Naive B cell (primary cell): ENCODE results near the gene ERFE. TPM values are rescaled to one million over a fixed set of nuclear protein-coding genes. Genes with fewer than 3 reads are reported as not detected.
A peak's percentile ranks its signal among the peaks of the same experiment; 100 is the strongest.
"Not testable (repeated sequence)": the region's sequence is repeated elsewhere in the genome, so short reads cannot be mapped to it uniquely, and the experiment has no call there.

Experiments
- ATAC-seq, 2 donors: fragments of 150-1000 bp; cut with Tn5 transposase; 2 replicates each; pipeline ENCODE4 v1.10.0; 2021; ENCODE audit warnings: low read depth in 2 of 2, mild to moderate bottlenecking in 2 of 2, moderate library complexity in 2 of 2
- DNase-seq: peaks from one replicate; pipeline ENCODE4 v3.0.0; 2022
- H3K27ac Mint-ChIP-seq, 6 donors: one replicate each; pipeline ENCODE4 v1.8.0; 2020 to 2022; ENCODE audit warnings: mild to moderate bottlenecking in 6 of 6, mixed read lengths in 6 of 6, moderate library complexity in 5 of 6, inconsistent platforms in 2 of 6
- H3K27me3 Mint-ChIP-seq, 3 donors: one replicate each; pipeline ENCODE4 v1.8.0; 2021 to 2022; ENCODE audit warnings: mixed read lengths in 3 of 3, mild to moderate bottlenecking in 1 of 3
- H3K36me3 Mint-ChIP-seq, 2 donors: one replicate each; pipeline ENCODE4 v1.8.0; 2020 to 2022; ENCODE audit warnings: mixed read lengths in 2 of 2, inconsistent platforms in 1 of 2, mild to moderate bottlenecking in 1 of 2
- H3K4me1 Mint-ChIP-seq, 3 donors: one replicate each; pipeline ENCODE4 v1.8.0; 2020 to 2022; ENCODE audit warnings: mixed read lengths in 3 of 3, inconsistent platforms in 1 of 3, mild to moderate bottlenecking in 1 of 3, moderate library complexity in 1 of 3
- H3K4me3 Mint-ChIP-seq, 8 donors: one replicate each; pipeline ENCODE4 v1.8.0; 2020 to 2022; ENCODE audit warnings: mild to moderate bottlenecking in 8 of 8, mixed read lengths in 8 of 8, moderate library complexity in 8 of 8, inconsistent platforms in 2 of 8
- H3K9me3 Mint-ChIP-seq, 7 donors: one replicate each; pipeline ENCODE4 v1.8.0; 2020 to 2022; ENCODE audit warnings: mixed read lengths in 7 of 7, mild to moderate bottlenecking in 5 of 7, inconsistent platforms in 2 of 7, moderate library complexity in 1 of 7
- polyA plus RNA-seq, 6 donors: library from polyadenylated mRNA; unstranded; fragments of 300-500 nt; fragmentation: Illumina TruSeq; gene quantifications; one replicate each; pipeline ENCODE4 v1.2.3, GENCODE V29; 2021; ENCODE audit warnings: low read depth in 6 of 6

Gene ERFE, protein sequence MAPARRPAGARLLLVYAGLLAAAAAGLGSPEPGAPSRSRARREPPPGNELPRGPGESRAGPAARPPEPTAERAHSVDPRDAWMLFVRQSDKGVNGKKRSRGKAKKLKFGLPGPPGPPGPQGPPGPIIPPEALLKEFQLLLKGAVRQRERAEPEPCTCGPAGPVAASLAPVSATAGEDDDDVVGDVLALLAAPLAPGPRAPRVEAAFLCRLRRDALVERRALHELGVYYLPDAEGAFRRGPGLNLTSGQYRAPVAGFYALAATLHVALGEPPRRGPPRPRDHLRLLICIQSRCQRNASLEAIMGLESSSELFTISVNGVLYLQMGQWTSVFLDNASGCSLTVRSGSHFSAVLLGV
- polyA plus RNA-seq: not detected

DNA sequence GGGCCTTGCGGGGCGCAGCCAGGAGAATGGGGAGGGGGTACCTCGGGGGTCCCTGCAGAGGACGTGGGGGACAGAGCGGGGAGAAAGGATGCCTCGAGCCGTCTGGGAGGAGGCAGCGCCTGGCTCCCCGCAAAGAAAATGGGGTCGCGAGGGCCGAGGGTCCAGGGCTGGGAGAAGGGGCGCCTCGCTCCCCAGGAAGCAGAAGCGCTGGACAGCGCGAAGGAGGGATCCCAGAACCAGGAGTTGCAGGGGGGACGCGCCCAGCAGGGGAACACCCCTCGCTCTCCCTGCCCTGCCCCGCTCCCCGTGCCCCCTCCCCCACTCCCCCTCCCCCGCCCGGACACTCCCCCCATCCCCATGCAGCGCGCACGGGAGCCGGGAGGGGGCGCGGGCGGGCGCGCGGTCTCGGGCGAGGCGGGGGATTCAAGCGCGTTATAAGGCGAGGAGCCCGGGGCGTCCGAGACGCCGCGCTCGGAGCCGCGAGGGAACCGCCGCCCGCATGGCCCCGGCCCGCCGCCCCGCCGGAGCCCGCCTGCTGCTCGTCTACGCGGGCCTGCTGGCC lies at the start of gene ERFE:
Gene ERFE, plus strand, starts transcription at position 462 of the 562 bp plus-strand sequence. Its CDS starts 38 bp downstream, at position 500.
- peaks cover 15 to 23% (median 19%) of the 10 kb centered on the region in 3 donors for H3K4me1 Mint-ChIP-seq
- H3K4me3 Mint-ChIP-seq: peak within 1 kb of the TSS; percentile 7 to 88 (median 79)
- ATAC-seq (peak; percentile 76 to 81), DNase-seq (peak; percentile 49)
- peaks cover 8 to 29% (median 19%) of the 10 kb centered on the region in 3 donors for H3K27me3 Mint-ChIP-seq
- no peaks in the 10 kb centered on the region for H3K36me3 Mint-ChIP-seq
- H3K27ac Mint-ChIP-seq: peak within 1 kb of the TSS in 3 of 6 donors; percentile 39 to 57 (median 49)
- peaks cover 0 to 2% (median 0%) of the 10 kb centered on the region in 7 donors for H3K9me3 Mint-ChIP-seq

DNA sequence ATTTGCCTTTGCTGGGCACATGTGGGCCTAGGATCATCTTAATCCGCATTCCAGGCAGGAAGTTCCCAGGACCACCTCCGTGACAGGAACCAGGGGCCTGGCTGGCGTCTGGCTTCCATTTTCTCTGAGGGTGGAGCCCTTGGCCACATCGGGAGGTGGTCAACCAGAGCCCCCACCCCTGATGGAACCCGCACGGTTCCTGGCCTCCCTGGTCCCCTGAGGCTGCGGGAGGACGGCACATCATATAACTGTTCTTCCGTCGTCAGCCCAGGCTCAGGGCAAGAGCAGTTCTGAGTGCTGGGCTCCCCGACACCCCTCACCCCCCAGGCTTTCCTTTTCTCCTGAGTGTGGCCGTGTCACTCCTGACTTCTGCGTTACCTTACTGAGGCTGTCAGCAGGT lies 45.2 kb upstream of the ERFE start:
- no peak for ATAC-seq
- H3K9me3 Mint-ChIP-seq: peaks cover 2 to 26% (median 8%) of the 10 kb centered on the region in 7 donors
- no peak overlapping the region for H3K27ac Mint-ChIP-seq
- H3K4me3 Mint-ChIP-seq: no peak overlapping the region
- no peak for DNase-seq
- peaks cover 0 to 23% (median 14%) of the 10 kb centered on the region in 3 donors for H3K27me3 Mint-ChIP-seq
- peaks cover 0 to 11% of the 10 kb centered on the region in 2 donors for H3K36me3 Mint-ChIP-seq
- H3K4me1 Mint-ChIP-seq: peaks cover 10 to 11% (median 11%) of the 10 kb centered on the region in 3 donors

DNA sequence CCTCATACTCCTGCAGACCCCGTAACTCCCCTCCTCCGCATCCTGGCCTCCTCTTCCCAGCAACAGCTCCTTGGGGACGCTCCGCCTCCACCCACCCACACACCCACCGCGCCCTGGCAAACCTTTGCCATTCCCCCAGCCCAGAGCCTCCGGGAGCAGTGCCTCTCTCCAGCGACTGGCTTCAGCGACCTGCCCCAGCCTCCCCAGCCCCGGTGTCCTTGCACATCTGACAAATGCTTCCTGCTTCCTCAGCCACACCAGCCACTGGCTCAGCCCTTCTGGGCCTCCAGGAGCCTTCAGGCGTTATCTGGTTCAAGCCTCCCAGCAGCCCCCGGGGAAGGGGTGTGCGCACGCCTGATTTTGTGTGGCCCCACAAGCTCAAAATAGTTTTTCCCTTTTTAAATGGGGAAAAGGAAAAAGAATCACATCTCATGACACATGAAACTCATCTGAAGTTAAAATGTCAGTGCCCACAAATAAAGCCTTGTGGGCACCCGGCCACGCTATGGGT lies 44.4 kb upstream of the ERFE start:
- no peak for DNase-seq
- Mint-ChIP-seq H3K9me3 (peaks cover 2 to 26% (median 8%) of the 10 kb centered on the region in 7 donors), H3K27ac (no peak overlapping the region), H3K4me3 (no peak overlapping the region), H3K36me3 (peaks cover 0 to 11% of the 10 kb centered on the region in 2 donors), H3K4me1 (peaks cover 2 to 9% (median 4%) of the 10 kb centered on the region in 3 donors), H3K27me3 (peaks cover 0 to 31% (median 21%) of the 10 kb centered on the region in 3 donors)
- ATAC-seq: no peak

DNA sequence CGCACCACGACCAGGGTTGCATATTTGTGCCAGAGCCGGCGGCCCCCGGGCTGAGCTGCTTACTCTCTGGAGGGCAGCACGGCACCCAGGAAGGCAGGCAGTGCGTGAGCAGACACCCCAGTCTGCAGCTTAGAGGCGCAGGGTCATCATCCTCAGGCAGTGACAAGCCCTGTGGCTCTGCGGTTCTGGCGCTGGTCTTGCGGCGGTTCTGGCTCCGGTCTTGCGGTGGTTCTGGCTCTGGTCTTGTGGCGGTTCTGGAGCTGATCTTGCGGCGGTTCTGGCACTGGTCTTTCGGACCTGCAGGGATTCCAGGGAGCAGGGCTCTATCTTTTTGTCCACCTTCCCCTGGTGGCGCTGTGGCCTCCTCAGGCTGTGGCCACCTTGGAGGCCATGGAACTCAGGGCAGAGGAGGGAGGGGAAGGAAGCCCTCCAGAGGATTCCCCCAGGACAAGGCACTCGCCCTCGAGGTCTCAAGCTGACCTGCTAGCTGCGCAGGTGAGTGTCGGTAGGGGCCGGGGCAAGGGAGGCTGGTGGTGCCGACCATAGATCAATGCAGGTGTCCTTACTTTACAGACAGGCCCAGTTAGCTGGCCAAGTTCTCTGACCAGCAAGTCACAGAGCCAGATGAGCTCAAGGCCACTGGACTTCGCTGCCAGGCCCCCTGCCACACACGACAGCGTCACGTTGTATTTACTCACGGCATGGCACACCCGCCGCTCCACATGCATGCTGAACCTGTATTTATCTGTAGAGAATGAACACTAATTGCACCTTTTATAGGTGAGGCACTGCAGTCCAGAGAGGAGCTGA lies 43.7 kb upstream of the ERFE start:
- ATAC-seq (no peak), DNase-seq (no peak)
- H3K9me3 Mint-ChIP-seq: peaks cover 2 to 26% (median 8%) of the 10 kb centered on the region in 7 donors
- peak overlapping the region in 1 of 6 donors; percentile 49 for H3K27ac Mint-ChIP-seq
- peaks cover 0 to 11% of the 10 kb centered on the region in 2 donors for H3K36me3 Mint-ChIP-seq
- no peak overlapping the region for H3K4me3 Mint-ChIP-seq
- H3K27me3 Mint-ChIP-seq: peaks cover 0 to 35% (median 21%) of the 10 kb centered on the region in 3 donors
- H3K4me1 Mint-ChIP-seq: peaks cover 0 to 5% (median 0%) of the 10 kb centered on the region in 3 donors

DNA sequence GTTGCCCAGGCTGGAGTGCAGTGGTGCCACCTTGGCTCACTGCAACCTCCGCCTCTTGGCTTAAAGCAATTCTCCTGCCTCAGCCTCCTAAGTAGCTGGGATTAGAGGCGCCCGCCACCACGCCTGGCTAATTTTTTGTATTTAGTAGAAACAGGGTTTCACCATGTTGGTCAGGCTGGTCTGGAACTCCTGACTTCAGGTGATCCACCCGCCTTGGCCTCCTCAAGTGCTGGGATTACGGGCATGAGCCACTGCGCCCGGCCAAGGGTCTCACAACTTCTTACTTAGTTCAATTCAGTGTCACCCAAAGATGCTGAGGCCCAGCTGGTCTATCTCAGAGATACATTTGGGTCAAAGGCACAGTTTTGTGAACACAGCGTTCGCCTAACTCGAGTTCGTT lies 43.1 kb upstream of the ERFE start:
- Mint-ChIP-seq H3K9me3 (peaks cover 2 to 26% (median 8%) of the 10 kb centered on the region in 7 donors), H3K36me3 (peaks cover 0 to 11% of the 10 kb centered on the region in 2 donors), H3K27me3 (peaks cover 0 to 35% (median 21%) of the 10 kb centered on the region in 3 donors)
- not testable (repeated sequence) for H3K4me3 Mint-ChIP-seq, DNase-seq, H3K27ac Mint-ChIP-seq, ATAC-seq, H3K4me1 Mint-ChIP-seq

DNA sequence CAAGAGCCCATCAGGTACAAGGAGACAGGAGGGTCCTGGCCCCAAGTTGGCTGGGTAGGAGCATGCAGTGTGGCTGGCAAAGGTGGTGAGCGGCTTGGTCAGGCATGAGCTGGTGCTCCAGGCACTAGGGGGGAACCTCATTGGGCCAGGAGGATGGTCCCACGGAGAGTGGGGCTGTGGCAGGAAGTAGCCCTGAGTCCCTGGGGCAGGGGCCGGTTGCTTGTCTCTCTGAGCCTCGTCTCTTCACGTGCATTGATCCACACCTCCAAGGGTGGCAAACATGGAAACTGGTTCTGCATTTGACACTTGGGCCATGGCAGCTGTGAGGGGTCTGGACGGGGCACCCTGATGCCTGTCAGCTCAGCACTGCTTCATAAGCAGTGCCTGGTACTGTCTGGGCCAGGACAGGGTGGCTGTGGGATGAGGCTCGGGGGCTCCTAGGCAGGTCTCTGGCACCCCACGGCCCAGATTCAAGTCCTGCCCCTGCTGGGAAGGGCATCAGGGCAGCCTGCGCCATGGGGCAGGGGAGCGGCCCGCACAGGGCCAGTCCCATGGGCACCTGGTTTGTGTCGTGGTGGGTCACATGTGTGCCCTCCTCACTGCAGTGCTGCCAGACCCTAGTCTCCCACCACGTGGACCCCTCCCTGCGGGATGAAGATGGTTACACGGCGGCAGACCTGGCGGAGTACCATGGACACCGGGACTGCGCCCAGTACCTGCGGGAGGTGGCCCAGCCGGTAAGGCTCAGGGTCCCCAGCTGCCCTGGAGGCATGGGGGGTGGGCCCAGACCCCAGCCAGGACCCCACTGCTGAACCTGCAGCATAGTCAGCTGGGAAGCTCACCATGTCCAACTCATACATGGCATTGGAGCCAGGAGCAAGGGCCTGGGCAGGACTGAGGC lies 42.2 kb upstream of the ERFE start:
- Mint-ChIP-seq H3K4me1 (peaks cover 0 to 5% (median 0%) of the 10 kb centered on the region in 3 donors), H3K9me3 (peaks cover 2 to 26% (median 8%) of the 10 kb centered on the region in 7 donors)

DNA sequence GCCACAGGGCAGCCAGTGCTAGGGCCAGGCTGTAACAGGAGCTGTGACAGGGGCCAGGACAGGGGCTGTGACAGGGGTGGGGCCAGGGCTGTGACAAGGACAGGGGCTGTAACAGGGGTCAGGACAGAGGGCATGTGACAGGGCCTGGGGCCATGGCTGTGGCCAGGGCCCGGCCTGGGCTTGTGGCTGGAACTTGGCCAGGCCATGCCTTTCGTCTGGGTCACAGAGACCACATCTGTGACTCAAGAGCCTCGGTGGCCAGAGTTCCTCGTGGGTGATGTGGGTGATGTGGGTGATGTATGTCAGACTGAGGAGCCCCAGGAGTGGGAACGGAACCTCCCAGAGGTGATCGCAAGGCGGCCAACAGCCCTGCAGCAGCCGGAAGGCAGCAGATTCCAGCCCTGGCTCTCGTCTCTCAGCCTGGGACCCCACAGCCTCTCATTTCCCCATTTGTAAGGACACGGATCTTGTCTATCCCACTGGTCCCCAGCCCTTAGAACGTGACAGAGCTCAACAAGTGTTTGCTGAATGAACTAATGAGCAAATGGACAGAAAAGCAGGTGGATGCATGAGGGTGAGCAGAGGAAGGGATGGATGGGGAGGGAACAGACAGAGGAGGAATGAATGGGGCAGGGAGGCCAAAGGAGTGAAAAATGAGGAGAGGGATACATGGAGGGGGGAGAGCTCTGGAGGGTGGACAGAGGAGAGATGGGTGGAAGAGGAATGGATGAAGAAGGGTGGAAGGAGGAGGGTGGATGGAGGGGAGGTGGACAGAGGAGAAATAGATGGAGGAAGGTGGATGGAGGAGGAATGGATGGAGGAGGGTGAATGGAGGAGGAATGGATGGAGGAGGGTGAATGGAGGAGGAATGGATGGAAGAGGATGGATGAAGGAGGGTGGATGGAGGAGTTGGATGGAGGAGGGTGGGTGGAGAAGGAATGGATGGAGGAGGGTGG lies 41.3 kb upstream of the ERFE start:
- Mint-ChIP-seq H3K9me3 (peaks cover 0 to 17% (median 6%) of the 10 kb centered on the region in 7 donors), H3K4me1 (peaks cover 0 to 5% (median 0%) of the 10 kb centered on the region in 3 donors), H3K27me3 (peaks cover 0 to 35% (median 21%) of the 10 kb centered on the region in 3 donors), H3K36me3 (peaks cover 0 to 10% of the 10 kb centered on the region in 2 donors), H3K27ac (no peak overlapping the region), H3K4me3 (peak overlapping the region in 1 of 8 donors; percentile 69)
- ATAC-seq: no peak
- no peak for DNase-seq

More for the DNA sequence above, 42.2 kb upstream of the ERFE start:
- H3K36me3 Mint-ChIP-seq: peaks cover 0 to 11% of the 10 kb centered on the region in 2 donors
- peaks cover 0 to 35% (median 21%) of the 10 kb centered on the region in 3 donors for H3K27me3 Mint-ChIP-seq
- H3K27ac Mint-ChIP-seq: no peak overlapping the region
- no peak overlapping the region for H3K4me3 Mint-ChIP-seq
- DNase-seq (no peak), ATAC-seq (no peak)

DNA sequence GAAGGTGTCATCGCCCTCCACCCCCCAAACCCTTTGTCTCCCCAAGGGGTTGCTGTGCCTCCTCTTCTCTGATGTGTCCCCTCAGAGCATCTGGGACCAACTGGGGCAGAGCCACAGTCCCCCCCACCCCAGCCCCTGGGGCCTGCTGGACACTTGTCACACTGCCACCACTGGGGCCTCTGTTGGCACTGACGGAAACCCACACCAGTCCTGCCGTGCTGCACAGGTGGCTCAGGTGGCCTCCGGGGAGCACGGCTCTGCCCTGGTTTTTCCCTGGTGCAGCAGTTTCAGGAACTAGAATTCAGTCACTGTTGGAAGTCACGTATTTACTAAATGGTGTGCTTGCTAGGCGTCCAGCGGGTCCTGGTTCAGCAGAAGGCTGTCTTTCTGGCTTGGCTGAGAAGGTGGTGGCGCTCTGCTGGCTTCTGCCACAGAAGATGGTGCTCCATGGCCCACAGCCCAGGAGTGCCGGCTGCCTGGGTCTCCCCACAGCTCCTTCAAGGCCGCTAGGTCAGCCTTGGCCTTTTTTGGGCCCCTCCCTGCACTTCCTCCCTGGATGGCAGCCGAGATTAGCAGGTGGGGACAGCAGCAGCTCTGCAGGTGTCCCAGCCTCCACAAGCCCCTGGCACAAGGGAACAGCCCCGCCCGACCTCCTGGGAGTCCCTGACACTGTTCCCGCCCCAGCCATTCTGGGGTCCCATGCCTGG lies 38.9 kb upstream of the ERFE start:
- no peak for DNase-seq
- Mint-ChIP-seq H3K27ac (peak overlapping the region in 1 of 6 donors; percentile 22), H3K27me3 (peaks cover 0 to 35% (median 21%) of the 10 kb centered on the region in 3 donors), H3K36me3 (no peaks in the 10 kb centered on the region), H3K9me3 (peaks cover 0 to 4% (median 0%) of the 10 kb centered on the region in 7 donors), H3K4me1 (peaks cover 0 to 5% (median 0%) of the 10 kb centered on the region in 3 donors), H3K4me3 (no peak overlapping the region)
- peak in 1 of 2 donors; percentile 30 for ATAC-seq

DNA sequence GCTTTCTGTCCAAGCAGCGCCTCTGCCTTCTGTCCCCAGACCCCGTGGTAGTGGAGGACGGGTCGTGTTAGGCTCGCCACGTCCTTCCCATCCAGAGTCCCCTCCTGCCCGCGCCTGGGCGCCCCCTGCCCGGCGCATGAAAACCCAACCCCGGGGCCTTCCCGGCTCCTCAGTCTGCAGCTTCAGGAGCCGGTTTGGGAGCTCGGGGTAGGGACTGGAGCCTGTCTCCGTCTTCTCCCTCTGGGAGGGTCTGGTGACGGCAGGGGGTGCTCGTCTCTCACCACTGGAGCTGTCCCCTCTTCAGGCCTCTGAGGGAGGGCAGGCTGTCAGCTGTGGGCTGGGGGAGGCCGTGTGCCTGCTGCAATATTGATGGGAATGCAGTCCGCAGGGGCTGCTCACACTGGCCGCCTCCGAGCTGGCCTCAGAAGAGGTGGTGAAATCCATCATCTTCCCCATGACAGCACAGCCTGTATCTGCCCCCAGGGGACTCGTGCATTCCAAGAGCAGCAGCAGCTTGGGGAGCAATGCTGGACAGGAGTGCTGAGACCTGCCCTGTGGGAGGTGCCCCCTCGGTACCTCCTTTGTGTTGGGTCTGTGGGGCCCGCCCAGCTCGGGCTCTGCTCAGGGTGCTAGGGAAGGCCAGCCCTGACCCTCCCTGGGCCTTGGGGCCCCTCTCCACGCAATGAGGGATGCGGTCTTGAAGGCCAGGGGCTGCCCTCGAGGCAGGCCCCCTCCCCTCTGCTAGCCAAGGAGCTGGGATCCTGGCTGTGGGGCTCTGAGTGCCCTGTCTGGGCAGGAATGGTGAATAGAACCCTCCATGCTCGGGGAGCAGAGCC lies 38.1 kb upstream of the ERFE start:
- H3K4me1 Mint-ChIP-seq: peaks cover 0 to 5% (median 0%) of the 10 kb centered on the region in 3 donors
- ATAC-seq: no peak
- H3K36me3 Mint-ChIP-seq: no peaks in the 10 kb centered on the region
- H3K9me3 Mint-ChIP-seq: peaks cover 0 to 4% (median 0%) of the 10 kb centered on the region in 7 donors
- no peak overlapping the region for H3K27ac Mint-ChIP-seq
- peaks cover 0 to 35% (median 21%) of the 10 kb centered on the region in 3 donors for H3K27me3 Mint-ChIP-seq
- DNase-seq: no peak
- H3K4me3 Mint-ChIP-seq: no peak overlapping the region
